DMS114 treated with DMSO at 0.1 percent for 48 hours (cell line): ENCODE data around the gene CHFR.
"Not testable (repeated sequence)": the region's sequence is repeated elsewhere in the genome, so short reads cannot be mapped to it uniquely, and the experiment has no call there.

Experiments used
- DNase-seq: peaks from one replicate; lab custom pipeline; 2025; ENCODE audit not compliant: unreplicated experiment; lab: John Stamatoyannopoulos, UW

CHFR gene

GRCh38 chr12:132887513-132888351 is at the start of gene CHFR:
TSS of gene CHFR (minus strand) at chr12:132887605. CDS start at chr12:132887328, 277 bp downstream.
- DNase-seq = peak; percentile 88

- not testable (repeated sequence) for DNase-seq
These were observed 49.5 kb upstream of the CHFR start for GRCh38 chr12:132936921-132937320.

GRCh38 chr12:132936163-132936562 is 48.8 kb upstream of the CHFR start:
- no peak for DNase-seq

- DNase-seq = no peak
These were observed 39.0 kb upstream of the CHFR start for GRCh38 chr12:132926415-132926833.

GRCh38 chr12:132925597-132926414 is 38.4 kb upstream of the CHFR start:
- DNase-seq = no peak

GRCh38 chr12:132924356-132924755 is 37.0 kb upstream of the CHFR start:
- DNase-seq = no peak

- no peak for DNase-seq
These were observed 36.0 kb upstream of the CHFR start for GRCh38 chr12:132923356-132923909.

- DNase-seq = no peak
These were observed 35.3 kb upstream of the CHFR start for GRCh38 chr12:132922676-132923075.

- no peak for DNase-seq
These were observed 34.3 kb upstream of the CHFR start for GRCh38 chr12:132921685-132922084.

- no peak for DNase-seq
These were observed 31.3 kb upstream of the CHFR start for GRCh38 chr12:132918680-132919079.

GRCh38 chr12:132909030-132909368 is 21.6 kb upstream of the CHFR start:
- no peak for DNase-seq

GRCh38 chr12:132908145-132909029 is 21.0 kb upstream of the CHFR start:
- peak; percentile 98 for DNase-seq

GRCh38 chr12:132907789-132908144 is 20.4 kb upstream of the CHFR start:
- not testable (repeated sequence) for DNase-seq

- no peak for DNase-seq
These were observed 19.8 kb upstream of the CHFR start for GRCh38 chr12:132907216-132907615.

GRCh38 chr12:132904718-132905328 is 17.4 kb upstream of the CHFR start:
- peak; percentile 34 for DNase-seq

- no peak for DNase-seq
These were observed 11.6 kb upstream of the CHFR start for GRCh38 chr12:132899033-132899432.

GRCh38 chr12:132888852-132889251 is 1.4 kb upstream of the CHFR start:
- DNase-seq = no peak

GRCh38 chr12:132886529-132887477 is 602 bp downstream of the CHFR start:
- no peak for DNase-seq

- DNase-seq = no peak
These were observed 5.6 kb downstream of the CHFR start for GRCh38 chr12:132881818-132882217.
